GM19467 (cell line): Measurements from ENCODE around the gene LIPN.

Source experiments
- ATAC-seq: cut with Tn5 transposase; IDR thresholded peaks from one replicate; pipeline ENCODE4 v1.9.1; 2021; ENCODE audit warnings: mild to moderate bottlenecking, moderate library complexity; ENCODE audit not compliant: unreplicated experiment

The LIPN gene

GRCh38 chr10:88826388-88826787 lies 66.6 kb downstream of the LIPN start:
- no peak for ATAC-seq

- no peak for ATAC-seq
Observed at GRCh38 chr10:88827671-88828070, 67.9 kb downstream of the LIPN start.

GRCh38 chr10:88828310-88828709 lies 68.5 kb downstream of the LIPN start:
- ATAC-seq, result no peak
